Kidney glomerular epithelial cell (primary cell): ENCODE results near the gene RIOX2.
"Not testable (repeated sequence)": the region's sequence is repeated elsewhere in the genome, so short reads cannot be mapped to it uniquely, and the experiment has no call there.

ENCODE experiments used
- DNase-seq: peaks from one replicate; lab custom pipeline; 2025; lab: John Stamatoyannopoulos, UW

Gene RIOX2

DNA sequence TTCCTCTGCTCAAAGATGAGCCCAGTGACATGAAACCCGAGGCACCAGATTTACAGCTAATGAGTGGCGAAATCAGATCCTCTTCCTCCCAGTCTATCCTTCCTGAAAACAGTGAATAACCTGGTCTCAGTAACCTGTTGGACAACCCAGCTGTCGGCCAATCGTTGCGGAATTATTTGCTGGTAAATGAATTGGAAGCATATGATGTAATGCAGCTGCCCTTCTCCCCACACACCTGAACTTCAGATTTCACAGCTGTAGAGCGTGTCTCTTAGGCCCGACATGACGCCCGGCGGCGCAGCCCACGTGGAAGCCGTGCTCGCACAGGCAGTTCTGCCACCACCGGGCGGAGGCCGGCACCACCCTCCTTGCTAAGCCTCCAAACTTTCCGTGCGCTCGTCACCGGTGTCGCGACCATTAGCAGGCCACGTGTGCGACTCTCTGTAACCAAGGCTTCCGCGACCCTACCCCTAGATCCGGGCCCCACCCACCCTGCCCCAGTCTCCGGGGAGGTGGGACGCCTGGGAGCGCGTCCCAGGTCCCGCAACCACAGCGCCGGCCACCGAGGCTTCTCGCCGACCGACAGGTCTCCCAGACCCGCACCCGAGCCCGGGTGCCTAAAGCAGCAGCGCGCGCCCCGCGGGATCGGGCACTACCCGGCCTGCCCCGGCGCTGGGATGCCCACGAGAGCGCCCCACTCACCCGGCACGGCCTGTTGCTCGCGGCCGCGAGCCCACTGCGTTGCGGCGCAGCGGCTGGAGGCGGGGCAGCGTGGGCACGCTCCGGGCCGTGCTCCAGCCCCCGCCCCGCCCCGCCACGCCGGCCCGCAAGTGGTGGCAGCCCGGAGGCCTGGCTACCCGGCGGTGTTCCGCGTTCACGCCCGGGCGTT lies at the start of gene RIOX2:
TSS of gene RIOX2 (minus strand) at position 753 of the 889 bp plus-strand sequence. CDS start 4,838 bp downstream, outside the sequence.
- DNase-seq, result peak; percentile 63

DNA sequence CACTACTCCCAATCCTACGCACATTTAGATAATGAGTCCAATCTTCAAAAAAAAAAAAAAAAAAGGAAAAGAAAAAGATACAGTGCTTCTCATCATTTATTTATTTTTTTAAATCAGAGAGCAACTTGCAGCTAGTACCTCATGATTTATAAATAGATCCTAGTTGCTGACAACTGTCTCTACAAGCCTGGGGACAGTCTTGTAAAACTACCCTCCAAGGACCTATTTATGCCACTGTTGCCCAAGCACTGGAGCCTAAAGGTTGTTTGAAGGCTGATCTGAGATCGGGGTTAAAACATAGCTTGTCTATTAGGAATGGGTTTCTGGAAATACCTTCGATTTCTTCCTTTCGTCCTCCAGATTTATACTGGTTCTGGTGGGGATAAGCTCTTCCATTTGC lies 48.2 kb upstream of the RIOX2 start:
- DNase-seq, result no peak

DNA sequence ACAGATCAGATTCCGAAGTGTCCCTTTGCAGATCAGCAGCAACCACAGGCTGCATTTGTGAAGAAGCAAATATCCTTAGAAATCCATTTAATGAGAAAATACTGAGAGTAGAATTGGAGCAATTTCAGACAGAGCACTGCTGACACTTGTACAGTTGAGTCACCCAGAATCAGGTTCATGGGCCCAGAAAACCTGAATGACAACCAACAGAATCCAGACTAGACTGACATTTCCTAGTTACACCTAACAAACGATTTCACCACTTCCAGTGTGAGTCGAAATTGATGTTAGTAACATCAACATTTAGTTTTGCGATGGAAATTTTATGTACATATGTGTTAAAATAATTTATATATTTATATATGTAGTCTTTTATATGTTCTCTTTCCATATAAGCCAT lies 46.1 kb upstream of the RIOX2 start:
- no peak for DNase-seq

DNA sequence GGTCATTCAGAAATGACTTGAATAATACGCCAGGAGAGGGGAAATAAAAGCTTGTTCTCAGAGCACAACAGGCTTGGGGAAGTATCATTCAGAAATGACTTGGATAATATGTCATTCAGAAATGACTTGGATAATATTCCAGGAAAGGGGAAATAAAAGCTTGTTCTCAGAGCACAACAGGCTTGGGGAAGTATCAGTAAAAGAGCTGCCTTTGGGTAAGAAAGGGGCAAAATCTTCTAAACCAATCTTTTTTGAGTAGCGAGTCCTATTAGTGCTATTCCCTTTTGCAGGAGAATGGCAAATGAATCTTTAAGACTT lies 42.0 kb upstream of the RIOX2 start:
- DNase-seq, result no peak

DNA sequence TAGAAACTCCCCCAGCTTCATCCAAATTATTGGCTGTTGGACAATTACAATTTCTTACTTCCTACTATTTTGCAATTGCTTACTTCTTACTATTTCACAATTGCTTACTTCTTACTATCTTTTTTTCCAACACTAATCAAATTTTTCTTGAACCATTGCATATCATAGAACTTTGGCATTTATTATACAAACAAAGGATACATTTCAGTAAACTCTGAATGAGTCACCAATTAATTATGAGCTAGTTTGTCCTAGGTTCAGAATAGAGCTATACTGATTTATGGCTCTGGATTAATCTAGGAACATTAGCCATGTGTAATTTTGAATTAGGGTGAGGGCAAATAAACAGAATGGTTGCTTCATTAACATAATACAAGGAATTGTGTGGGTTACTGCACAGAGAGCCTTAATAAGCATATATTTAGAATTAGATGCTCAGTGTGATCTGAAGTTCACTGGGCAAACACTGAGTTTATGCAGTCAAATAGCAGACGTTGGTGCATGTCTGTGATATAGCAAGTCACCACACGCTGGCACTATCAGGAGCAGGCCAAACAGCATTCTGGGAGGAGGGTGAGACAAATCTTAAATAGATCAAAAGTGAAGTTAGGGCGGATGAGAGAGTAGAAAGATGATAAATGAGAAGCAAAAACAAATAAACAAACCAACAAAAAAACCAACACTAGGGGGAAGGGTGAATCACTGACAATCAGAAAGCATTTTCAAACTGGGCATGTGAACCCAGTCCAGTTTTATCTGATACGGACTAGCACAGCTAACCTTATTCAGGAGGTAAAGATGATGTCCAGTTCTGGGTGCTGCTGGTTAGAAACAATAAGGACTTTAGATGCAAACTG lies 41.4 kb upstream of the RIOX2 start:
- DNase-seq, result peak; percentile 17

DNA sequence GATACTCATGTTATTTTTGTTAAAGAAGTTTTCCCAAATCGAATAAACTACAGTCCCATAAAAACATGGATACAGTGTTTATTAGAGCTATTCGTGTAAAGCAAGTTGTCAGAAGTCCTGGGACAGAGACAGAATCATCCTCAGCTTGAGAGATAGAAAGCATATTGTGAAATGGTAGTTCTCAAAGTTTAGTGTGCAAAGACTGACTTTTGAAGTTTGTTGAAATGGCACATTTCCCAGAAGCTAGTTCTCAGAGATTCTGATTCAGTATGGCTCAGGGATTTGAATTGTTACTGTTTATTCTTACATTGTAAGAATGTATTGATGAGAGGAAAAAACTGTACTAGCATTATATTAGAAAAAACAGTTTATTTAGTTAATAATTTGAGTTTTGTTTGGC lies 40.7 kb upstream of the RIOX2 start:
- no peak for DNase-seq

DNA sequence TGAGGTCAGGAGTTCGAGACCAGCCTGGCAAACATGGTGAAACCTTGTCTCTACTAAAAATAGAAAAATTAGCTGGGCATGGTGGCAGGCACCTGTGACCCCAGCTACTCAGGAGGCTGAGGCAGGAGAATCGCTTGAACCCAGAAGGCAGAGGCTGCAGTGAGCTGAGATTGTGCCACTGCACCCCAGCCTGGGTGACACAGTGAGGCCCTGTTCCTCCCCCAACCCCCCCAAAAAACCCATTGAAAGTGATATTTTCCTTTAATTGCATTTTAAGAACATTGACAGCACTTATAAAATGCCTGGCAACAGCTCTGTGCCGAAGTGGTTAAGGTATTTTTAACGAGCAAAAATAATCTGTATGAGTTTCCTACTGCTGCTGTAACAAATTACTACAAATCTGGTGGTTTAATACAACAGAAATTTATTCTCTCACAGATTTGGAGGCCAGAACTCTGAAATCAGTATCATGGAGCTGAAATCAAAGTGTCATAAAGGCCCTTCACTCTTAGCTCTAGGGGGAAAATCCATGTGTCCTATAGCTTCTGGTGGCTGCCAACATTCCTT lies 38.7 kb upstream of the RIOX2 start:
- DNase-seq, result not testable (repeated sequence)

DNA sequence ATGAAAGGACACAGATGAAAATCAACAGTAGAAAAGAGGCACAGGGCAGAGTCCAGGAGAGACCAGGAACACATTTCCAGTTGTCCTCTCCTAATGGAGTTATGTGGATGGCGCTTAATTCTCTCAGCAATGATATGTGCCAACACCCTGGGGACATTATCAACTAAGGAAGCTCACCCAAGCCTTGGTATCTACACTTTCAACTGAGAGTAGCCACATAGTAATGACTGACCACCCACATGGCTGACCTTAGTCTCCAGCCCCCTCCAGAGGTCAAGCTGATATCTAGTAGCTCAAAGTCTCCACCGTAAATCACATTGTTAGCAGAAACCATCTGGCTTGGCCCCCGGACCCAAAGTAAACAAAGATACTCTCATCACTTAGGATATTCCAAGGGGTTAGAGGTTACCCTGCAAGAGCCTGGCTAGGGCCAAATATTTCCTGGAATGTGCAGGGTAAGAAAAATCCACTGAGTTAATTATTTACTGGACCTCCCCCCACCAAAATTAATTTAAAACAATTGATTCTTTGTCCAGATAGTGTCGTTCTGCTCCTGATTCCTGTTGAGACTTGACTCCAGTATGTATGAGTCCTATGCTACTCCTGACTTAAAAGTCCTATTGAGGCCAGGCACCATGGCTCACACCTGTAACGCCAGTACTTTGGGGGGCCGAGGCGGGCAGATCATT lies 38.1 kb upstream of the RIOX2 start:
- no peak for DNase-seq

DNA sequence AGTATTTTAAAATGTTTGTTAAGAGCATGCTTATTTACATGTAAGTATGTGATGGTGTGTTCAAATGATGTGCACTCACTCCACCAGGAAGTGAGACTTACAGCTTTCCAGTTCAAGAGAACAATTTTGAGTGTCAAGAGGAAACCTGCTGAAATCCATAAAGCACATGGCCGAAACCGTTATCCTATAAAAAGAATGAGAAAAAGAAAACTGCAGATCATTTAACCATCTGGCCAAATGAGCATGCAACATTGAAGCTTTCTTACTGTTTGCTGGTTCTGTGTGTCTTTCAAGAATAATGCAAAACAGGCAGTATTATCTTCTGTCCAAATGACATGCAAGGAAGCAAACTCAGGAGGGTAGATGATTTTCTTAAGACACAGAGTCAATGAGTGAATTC lies 36.6 kb upstream of the RIOX2 start:
- no peak for DNase-seq

DNA sequence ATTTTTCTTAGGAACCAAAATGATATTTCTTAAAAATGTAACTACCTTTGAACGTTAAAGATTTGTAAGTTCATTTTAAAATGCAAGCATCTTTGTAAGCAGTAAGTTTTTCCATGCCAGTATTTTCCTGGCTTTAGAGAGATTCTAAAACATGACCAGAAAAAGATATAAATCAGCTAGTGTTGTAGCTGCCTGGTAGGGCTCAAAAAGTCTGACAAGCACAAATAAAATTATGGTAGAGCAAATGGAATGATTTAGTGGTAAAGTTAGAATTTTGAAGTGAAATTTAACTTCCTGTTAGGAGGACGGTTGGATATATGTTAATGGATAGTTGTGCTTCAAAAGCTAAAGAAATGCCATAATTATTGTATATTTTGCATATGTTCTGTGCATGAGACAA lies 33.2 kb upstream of the RIOX2 start:
- DNase-seq, result no peak

DNA sequence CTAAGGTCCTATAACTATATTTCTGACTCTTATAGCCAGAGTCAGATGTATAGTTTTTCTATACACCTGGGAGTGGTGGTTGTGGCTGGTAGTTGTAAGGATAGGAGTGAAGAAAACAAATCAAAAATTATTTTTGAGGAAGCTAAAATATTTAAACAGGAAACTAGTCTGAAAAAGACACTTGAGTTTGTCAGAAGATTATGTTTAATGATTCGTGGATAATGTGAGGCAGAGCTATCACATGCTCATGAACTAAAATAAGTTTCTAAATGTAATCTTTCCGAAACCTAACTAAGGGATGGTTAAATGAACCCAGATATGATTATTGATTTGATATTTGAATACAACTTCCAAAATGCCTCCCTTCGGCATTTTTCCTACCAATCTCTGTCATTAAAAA lies 32.5 kb upstream of the RIOX2 start:
- DNase-seq, result no peak

DNA sequence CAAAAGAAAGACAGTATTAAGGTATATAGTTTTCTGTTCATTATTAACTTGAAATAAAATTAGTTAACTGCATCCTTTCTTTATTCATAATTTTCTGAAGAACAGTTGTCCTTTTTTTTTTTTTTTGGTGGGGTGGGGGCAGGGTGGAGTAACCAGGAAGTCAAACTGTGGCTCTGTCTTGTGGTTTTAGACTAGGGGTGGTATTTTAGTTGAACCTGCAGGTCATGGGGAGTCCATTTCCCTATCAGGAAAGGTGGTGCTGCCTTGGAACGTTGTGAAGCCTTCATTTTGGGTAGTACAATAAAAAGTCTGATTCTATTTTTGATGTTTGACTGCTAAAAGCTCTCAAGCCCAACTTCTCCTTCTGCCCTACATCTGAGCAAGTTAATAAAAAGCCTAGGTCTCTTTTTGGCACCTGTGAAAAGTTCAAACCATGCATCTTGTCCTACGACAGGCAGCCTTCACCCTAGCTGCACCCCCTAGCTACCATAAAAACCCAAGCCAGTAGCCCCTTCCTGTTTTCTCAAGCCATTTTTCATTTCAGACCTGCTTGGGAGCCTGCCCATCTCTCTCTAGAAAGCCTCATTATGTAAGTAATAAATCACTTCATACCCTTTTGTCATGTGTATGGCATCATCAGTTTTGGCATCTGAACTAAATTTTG lies 31.2 kb upstream of the RIOX2 start:
- DNase-seq, result no peak

DNA sequence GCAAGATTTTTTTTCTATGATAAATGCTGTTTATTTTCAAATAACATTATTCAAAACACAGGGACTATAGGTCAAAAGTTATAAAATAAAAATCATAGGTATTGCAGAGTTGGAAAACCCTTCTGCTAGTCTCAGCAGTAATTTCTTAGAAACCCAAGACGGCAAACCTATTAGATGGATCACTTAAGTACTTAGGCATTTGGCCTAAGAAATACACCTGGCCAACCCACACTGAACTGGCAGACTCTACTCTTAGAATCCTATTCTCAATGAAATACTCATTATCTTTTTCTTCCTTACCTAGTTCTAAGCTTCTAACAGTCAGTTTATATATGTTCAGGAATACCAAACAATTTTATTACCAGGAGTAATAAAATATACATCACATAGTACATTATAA lies 30.5 kb upstream of the RIOX2 start:
- no peak for DNase-seq

DNA sequence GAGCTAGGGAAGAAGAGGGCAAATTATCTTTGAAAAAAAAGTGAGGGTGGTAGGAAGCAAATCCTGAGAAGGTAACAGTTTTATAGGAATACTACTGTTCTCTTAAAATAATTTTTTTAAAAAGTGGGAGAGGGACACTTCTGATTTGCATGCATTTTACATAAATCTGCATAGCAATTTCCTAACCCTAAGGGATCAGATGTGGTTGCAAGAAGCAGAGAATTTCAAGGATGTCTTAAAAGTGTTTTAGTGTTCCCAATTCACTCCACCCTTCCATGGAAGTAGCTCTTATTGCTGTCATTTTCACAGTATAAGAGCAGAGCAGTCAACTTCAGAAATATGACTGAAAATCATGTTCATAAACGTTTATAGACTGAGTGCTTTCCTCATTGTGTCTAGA lies 27.8 kb upstream of the RIOX2 start:
- no peak for DNase-seq

DNA sequence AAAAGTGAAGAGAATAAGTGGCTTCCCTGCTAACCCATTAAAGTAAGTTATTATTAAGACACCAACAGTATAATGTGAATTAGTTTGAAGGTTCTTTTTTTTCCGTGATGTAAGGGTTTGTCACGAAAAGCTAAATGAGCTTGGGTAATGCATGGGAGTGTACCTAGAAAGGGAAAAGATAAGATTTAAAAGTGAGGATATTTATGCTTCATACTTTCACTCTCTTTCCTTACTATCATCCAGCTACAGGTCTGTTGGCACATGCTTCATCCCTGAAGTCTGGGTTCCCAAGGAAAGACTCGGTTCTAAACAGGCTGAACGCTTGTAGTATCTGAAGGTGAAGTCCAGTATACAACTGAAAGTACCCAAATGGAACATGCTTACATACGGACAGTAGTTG lies 26.9 kb upstream of the RIOX2 start:
- no peak for DNase-seq

DNA sequence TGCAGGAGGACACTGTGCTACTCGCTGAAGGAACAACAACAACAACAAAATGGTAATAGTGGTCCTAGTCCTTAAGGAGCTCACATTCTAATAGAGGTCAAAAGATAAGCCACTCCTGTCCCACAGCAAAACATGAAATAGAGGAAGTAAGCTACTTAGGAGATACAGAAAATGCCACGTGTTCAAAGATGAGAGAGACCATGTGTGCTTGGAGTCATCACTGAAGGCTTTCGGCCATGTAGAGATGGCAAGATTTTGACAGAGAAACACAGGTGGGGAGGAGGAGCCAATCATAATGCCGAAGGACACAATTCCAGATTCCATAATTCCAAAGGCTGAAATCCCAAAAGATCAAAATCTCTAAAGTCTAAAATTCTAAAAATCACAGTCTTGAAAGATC lies 24.8 kb upstream of the RIOX2 start:
- DNase-seq, result no peak

DNA sequence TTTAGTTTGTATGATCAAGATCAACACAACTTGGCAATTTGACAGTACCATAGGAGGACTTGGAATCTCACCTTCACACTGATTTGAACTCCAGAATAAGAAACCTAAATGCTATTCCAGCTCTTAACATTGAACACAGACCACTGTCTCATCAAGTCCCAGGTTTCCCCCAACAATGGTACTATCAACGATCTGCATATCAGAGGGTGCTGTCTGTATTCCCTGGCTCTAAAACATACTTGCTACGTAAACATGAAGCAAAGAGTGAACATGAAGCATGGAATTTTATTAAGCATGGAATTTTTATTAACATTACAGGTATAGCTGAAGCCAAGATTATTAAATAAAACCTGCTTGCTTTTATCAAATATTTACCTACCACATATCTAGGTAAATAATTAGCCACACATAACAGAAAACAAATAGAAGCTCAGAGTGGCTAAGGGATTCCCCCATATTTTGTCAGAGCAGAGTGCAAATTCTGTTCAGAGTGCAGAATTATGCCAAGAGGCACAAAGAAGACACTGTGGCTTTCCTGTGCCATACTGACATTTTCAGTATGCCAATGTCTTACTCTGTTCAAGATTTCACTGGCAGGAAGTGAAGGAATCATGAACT lies 22.2 kb upstream of the RIOX2 start:
- no peak for DNase-seq

DNA sequence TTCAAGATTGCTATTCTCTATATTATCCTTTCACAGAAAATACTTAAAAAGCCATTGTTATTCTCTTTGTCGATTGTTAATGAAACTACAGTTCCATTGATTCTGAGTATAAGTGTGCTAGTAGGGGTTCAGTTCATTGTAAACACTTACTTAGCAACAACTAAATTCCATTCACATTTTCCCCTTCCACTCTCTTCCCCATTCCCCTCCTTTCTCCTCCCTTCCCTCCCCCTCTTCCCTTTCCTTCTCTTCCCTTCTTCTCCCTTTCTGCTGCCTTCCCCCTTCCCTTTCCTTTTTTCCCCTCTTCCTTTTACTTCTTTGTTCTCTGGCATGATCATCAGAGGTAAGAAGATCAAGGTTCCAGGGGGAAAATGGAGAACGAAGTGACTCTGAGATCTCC lies 21.3 kb upstream of the RIOX2 start:
- no peak for DNase-seq

DNA sequence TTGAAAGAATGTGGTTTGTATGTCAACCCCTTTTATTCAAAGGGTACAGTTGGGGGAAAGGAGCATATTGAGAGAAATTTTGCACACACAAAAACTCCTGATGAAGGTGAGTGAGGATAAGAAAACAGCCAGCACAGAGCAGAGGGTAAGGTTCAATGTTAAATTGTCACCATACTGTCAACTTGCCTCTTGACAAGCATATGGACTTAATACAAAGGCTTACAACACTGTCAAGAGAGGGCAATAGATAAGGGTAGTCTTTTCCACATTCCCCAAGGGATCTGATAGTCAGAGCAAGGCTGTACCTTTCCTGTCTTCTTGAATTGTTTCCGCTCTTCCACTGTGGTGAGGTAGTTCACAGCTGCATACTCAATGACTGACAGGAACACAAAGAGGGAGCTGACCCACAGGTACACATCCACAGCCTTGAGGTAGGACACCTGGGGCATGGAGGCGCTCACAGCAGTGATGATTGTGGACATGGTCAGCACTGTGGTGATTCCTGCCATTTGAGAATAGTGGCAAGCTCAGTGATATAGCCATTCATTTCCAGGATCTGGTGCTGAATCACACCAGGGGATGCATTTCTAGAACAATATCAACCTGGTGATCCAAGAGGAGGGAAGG lies 20.4 kb upstream of the RIOX2 start:
- no peak for DNase-seq

DNA sequence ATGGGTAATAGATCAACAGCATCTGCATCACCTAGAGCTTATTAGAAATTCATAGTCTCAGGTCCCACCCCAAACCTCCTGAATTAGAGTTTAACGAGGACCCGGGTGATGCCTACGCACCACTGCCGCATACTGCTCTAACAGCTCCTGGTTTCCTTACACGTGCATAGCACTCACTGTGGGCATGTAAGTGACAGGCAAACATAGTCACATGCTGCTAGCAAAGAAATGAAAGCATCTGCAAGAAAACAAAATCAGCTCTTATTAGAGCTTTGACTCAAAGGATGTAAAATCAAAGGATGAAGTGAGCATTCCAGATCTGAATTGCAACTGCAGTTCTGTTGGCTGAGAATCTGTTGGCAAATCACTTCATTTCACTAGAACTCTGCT lies 19.1 kb upstream of the RIOX2 start:
- no peak for DNase-seq
